Measurements from ENCODE around the gene CPA4.

DNA sequence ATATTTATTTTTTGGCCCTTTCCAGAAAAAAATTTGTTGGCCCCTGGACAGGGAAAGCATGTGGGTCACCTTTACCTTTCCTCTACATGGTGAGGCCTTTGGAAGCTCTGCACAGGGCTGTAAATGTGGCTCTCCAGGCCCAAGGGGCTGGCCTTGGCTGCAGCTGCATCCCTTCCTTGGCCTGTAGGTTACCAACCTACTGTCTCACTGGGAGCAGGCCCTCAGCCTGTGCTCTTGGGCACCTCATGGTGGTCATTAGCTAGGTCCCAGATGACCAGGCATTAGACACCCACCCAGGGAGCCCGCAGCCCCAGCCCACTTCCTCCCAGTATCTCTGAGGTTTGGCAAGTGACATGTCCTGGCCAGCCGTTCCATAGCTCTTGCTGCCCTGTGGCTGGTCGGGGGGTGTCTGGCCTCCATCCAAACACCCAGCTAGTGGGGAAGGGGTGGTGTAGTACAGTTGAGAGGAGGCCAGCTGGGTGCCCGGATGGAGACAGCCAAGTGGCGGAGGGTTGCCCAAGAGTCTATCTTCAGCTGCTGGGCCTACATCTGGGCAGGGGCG lies 44.5 kb downstream of the CPA4 start:
- TF ChIP-seq POLR2AphosphoS5 (IDR thresholded peaks at IDR 0.05; ENCODE audit: low read depth) (no peak), GABPA (IDR thresholded peaks at IDR 0.05; ENCODE audit: low read depth) (no peak)
- TF ChIP-seq, protein P1, sequence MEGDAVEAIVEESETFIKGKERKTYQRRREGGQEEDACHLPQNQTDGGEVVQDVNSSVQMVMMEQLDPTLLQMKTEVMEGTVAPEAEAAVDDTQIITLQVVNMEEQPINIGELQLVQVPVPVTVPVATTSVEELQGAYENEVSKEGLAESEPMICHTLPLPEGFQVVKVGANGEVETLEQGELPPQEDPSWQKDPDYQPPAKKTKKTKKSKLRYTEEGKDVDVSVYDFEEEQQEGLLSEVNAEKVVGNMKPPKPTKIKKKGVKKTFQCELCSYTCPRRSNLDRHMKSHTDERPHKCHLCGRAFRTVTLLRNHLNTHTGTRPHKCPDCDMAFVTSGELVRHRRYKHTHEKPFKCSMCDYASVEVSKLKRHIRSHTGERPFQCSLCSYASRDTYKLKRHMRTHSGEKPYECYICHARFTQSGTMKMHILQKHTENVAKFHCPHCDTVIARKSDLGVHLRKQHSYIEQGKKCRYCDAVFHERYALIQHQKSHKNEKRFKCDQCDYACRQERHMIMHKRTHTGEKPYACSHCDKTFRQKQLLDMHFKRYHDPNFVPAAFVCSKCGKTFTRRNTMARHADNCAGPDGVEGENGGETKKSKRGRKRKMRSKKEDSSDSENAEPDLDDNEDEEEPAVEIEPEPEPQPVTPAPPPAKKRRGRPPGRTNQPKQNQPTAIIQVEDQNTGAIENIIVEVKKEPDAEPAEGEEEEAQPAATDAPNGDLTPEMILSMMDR (IDR thresholded peaks at IDR 0.05; ENCODE audit: insufficient read depth, low read length), result no peak
